RKO (cell line): ENCODE measurements around the gene COL13A1.
A peak's percentile ranks its signal among the peaks of the same experiment; 100 is the strongest.

Experiments
- DNase-seq: peaks from one replicate; pipeline ENCODE4 v3.0.0-alpha.2; 2016; ENCODE audit warnings: low spot score

COL13A1 gene

GRCh38 chr10:69906425-69906824, 104.7 kb downstream of the COL13A1 start:
- no peak for DNase-seq

GRCh38 chr10:69907517-69907916, 105.8 kb downstream of the COL13A1 start:
- DNase-seq: no peak

GRCh38 chr10:69908124-69908523, 106.4 kb downstream of the COL13A1 start:
- no peak for DNase-seq

GRCh38 chr10:69910561-69910960, 108.9 kb downstream of the COL13A1 start:
- no peak for DNase-seq

- DNase-seq: no peak
Measured at GRCh38 chr10:69911613-69912528, 110.2 kb downstream of the COL13A1 start.

- no peak for DNase-seq
Measured at GRCh38 chr10:69912589-69912988, 110.9 kb downstream of the COL13A1 start.

- DNase-seq: no peak
Measured at GRCh38 chr10:69913606-69914382, 112.1 kb downstream of the COL13A1 start.

- DNase-seq: peak; percentile 67
Measured at GRCh38 chr10:69914398-69915214, 112.9 kb downstream of the COL13A1 start.

GRCh38 chr10:69915215-69915560, 113.5 kb downstream of the COL13A1 start:
- DNase-seq: no peak

- no peak for DNase-seq
Measured at GRCh38 chr10:69916118-69916517, 114.4 kb downstream of the COL13A1 start.

- DNase-seq: no peak
Measured at GRCh38 chr10:69918036-69918435, 116.3 kb downstream of the COL13A1 start.

- no peak for DNase-seq
Measured at GRCh38 chr10:69919250-69919649, 117.5 kb downstream of the COL13A1 start.

- no peak for DNase-seq
Measured at GRCh38 chr10:69925111-69925510, 123.4 kb downstream of the COL13A1 start.

- no peak for DNase-seq
Measured at GRCh38 chr10:69928339-69928738, 126.6 kb downstream of the COL13A1 start.

GRCh38 chr10:69929575-69929974, 127.9 kb downstream of the COL13A1 start:
- no peak for DNase-seq

GRCh38 chr10:69934768-69935167, 133.1 kb downstream of the COL13A1 start:
- no peak for DNase-seq

- no peak for DNase-seq
Measured at GRCh38 chr10:69936091-69936490, 134.4 kb downstream of the COL13A1 start.

GRCh38 chr10:69938541-69938991, 136.9 kb downstream of the COL13A1 start:
- DNase-seq: no peak

GRCh38 chr10:69939061-69939460, 137.4 kb downstream of the COL13A1 start:
- DNase-seq: no peak

- no peak for DNase-seq
Measured at GRCh38 chr10:69939481-69939880, 137.8 kb downstream of the COL13A1 start.

- no peak for DNase-seq
Measured at GRCh38 chr10:69941730-69942129, 140.0 kb downstream of the COL13A1 start.

- no peak for DNase-seq
Measured at GRCh38 chr10:69943292-69943820, 141.7 kb downstream of the COL13A1 start.
